T-helper 2 cell treated with Interferon-gamma antibody and Interleukin-4, amounts not matched to agents 5 μg/mL and 100 μg/mL, for 36 hours (primary cell): Measurements from ENCODE around the gene MALRD1.

Experiments
- DNase-seq: peaks from one replicate; pipeline ENCODE4 v3.0.0; 2021; ENCODE audit warnings: low spot score
- H3K27ac Mint-ChIP-seq: one replicate; pipeline ENCODE4 v1.8.0; 2021; ENCODE audit warnings: mild to moderate bottlenecking, mixed read lengths
- H3K27me3 Mint-ChIP-seq: one replicate; pipeline ENCODE4 v1.8.0; 2021; ENCODE audit warnings: low read depth, mixed read lengths
- H3K36me3 Mint-ChIP-seq: one replicate; pipeline ENCODE4 v1.8.0; 2021; ENCODE audit warnings: low read depth, mixed read lengths
- H3K4me1 Mint-ChIP-seq: one replicate; pipeline ENCODE4 v1.8.0; 2021; ENCODE audit warnings: low read depth, mixed read lengths
- H3K4me3 Mint-ChIP-seq: one replicate; pipeline ENCODE4 v1.8.0; 2022; ENCODE audit warnings: mild to moderate bottlenecking, moderate library complexity, mixed read lengths
- H3K9me3 Mint-ChIP-seq: one replicate; pipeline ENCODE4 v1.8.0; 2021; ENCODE audit warnings: mixed read lengths

MALRD1 gene

DNA sequence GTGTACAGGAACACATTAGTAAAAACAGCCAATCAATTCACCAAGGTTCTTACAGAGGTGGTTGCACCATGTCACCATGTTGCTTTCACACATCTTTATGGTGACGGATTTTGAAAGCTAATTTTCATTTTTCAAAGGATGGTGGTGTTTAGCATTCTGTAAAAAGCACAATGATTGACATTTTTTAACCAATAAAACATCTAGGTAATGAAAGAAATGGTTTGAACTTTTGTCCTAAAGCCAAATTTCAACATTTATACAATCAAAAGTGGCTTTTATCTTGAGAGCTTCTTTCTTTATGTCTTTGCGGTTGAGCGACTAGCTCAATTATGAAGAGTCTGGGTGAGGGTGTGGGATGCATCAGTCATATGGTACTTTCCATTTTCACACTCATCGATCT lies 94.4 kb downstream of the MALRD1 start:
- H3K36me3 Mint-ChIP-seq = no peaks in the 10 kb centered on the region
- no peak overlapping the region for H3K4me3 Mint-ChIP-seq
- no peaks in the 10 kb centered on the region for H3K4me1 Mint-ChIP-seq
- peaks cover 35% of the 10 kb centered on the region for H3K9me3 Mint-ChIP-seq
- H3K27ac Mint-ChIP-seq = no peak overlapping the region
- no peaks in the 10 kb centered on the region for H3K27me3 Mint-ChIP-seq
- no peak for DNase-seq

DNA sequence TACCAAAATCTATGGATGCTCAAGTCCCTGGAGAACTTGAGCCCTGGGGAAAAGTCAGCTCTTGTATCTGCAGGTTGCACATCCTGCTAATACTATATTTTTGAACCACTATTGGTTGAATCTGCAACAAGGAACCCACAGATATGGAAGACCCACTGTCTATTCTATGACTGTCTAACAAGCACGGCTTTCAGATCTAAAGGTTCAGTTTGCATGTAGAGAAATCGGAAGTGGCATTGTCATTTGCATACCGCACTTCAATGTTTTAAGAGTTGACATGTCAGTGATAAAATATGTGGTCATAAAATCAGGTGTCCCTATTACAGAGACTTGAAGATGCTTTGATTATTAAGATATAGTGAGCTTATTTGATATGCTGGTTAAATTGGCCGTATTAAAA lies 95.6 kb downstream of the MALRD1 start:
- Mint-ChIP-seq H3K9me3 (peaks cover 47% of the 10 kb centered on the region), H3K27ac (no peak overlapping the region), H3K27me3 (no peaks in the 10 kb centered on the region), H3K4me1 (no peaks in the 10 kb centered on the region), H3K36me3 (no peaks in the 10 kb centered on the region), H3K4me3 (no peak overlapping the region)
- no peak for DNase-seq

DNA sequence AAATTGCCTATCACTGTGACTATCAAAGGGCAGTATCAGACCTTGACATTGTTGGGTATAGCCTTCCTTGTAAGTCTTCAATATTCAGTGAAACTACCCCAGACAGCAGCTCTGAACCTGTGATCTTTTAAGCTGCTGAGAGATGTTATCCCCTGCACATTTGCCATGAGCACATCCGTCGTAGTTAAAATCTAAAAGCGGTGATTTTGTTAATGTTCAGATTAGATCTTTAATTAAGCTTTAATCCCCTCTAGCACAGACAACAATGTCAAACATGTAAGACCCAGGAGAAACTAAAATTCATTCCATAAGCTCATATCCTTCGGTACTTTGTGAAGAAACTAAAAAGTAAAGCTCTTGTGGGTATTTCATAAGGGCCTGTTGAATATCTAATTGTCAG lies 105.8 kb downstream of the MALRD1 start:
- H3K36me3 Mint-ChIP-seq = no peaks in the 10 kb centered on the region
- peaks cover 26% of the 10 kb centered on the region for H3K9me3 Mint-ChIP-seq
- no peaks in the 10 kb centered on the region for H3K27me3 Mint-ChIP-seq
- no peak overlapping the region for H3K4me3 Mint-ChIP-seq
- H3K27ac Mint-ChIP-seq = no peak overlapping the region
- DNase-seq = no peak
- no peaks in the 10 kb centered on the region for H3K4me1 Mint-ChIP-seq

DNA sequence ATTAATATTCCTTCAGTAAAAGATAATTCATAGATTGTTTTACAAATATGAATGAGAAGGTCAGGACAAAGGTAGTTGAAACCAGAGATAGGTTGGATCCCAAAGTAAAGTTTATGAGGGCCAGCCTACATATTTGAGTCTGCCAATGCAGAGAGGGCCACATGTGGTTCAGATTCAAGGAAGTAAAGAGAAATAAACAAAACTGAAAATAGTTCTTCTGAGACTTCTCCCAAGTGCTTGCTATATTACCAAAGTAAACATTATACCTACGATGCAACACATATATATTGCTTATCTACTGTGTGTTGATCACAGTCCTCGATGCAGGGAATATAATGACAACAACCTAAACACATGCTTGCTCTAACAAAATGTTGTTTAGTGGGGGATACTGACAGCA lies 109.8 kb downstream of the MALRD1 start:
- Mint-ChIP-seq H3K4me1 (no peaks in the 10 kb centered on the region), H3K27ac (no peak overlapping the region), H3K27me3 (no peaks in the 10 kb centered on the region), H3K36me3 (no peaks in the 10 kb centered on the region), H3K4me3 (no peak overlapping the region), H3K9me3 (peaks cover 32% of the 10 kb centered on the region)
- DNase-seq = no peak

DNA sequence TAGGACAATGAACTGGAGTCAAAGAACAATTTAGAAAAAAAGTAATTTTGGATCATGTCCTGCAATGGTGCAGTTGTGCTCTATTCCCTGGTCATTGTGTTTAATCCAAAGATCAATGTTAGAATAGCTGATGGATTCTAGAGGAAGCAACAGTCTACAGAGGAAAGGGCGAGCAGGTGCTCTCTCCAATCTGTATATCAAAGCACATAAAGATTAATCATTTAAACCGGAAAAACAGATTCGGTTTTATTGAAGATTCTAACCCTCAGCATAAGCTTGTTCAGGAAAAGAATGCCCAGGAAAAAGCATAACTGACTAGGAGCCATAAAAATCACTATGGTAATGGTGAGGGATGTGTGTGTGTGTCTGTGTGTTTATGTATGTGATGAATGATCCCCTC lies 110.3 kb downstream of the MALRD1 start:
- Mint-ChIP-seq H3K27me3 (no peaks in the 10 kb centered on the region), H3K27ac (no peak overlapping the region), H3K4me1 (no peaks in the 10 kb centered on the region), H3K36me3 (no peaks in the 10 kb centered on the region), H3K4me3 (no peak overlapping the region), H3K9me3 (peaks cover 32% of the 10 kb centered on the region)
- no peak for DNase-seq

DNA sequence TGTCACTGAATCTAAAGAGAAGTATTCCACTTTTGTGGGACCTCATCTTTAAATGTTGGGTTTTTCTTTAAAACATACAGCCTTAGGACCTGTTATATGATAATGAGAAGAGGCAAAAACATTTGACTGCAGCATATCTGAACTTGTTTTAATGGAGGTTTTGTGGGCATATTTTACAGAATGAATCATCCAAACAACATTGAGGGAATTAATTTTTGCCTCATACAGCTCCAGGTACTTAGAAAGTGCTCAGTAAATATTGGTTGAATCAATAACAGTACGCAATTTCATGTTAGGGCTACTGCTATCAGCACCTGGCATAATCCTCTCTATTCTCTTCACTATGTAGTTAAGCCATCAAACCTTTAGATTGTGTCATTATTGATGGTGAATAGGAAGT lies 115.9 kb downstream of the MALRD1 start:
- Mint-ChIP-seq H3K9me3 (peaks cover 18% of the 10 kb centered on the region), H3K27ac (no peak overlapping the region), H3K36me3 (no peaks in the 10 kb centered on the region), H3K4me3 (no peak overlapping the region), H3K27me3 (no peaks in the 10 kb centered on the region), H3K4me1 (no peaks in the 10 kb centered on the region)
- no peak for DNase-seq

DNA sequence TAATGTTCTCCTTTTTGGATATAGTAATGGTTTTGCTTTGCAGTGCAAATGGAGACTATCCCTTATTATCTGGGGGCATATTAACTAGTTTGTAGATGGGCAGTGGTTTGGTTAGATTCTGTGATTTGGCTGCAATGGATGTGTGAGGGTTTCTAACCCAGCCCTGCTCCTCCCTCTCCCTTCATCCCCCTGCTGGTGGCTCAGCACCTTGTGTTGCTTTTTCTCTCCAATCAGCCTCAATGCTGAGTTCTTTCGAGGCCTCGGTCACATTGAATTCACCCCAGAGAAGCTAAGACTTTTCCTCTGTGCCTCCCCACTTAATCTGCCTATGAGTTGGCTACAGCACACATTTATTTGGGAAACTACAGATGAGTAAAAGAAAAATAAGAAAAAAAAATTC lies 120.0 kb downstream of the MALRD1 start:
- Mint-ChIP-seq H3K4me3 (no peak overlapping the region), H3K4me1 (no peaks in the 10 kb centered on the region), H3K27ac (no peak overlapping the region), H3K36me3 (no peaks in the 10 kb centered on the region), H3K27me3 (no peaks in the 10 kb centered on the region), H3K9me3 (peaks cover 13% of the 10 kb centered on the region)
- DNase-seq = no peak

DNA sequence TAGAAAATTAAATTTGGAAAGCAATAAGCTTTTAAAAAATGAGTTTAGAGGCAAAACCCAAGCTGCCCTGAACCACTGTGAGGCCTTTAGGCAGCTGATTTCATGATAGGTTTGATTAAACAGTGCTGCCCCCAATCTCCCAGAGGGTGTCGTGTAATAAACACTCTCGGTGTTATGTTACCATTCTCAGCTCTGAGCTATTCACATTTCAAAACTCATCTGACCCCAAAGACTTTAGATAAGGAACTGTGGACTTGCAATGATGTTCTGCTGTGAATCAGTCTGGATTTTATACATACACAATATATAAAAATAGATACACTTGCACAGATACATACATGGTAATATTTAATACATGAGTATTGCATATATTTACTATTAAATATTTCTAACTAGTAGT lies 120.4 kb downstream of the MALRD1 start:
- H3K9me3 Mint-ChIP-seq = peaks cover 13% of the 10 kb centered on the region
- H3K27me3 Mint-ChIP-seq = no peaks in the 10 kb centered on the region
- no peak overlapping the region for H3K4me3 Mint-ChIP-seq
- H3K36me3 Mint-ChIP-seq = no peaks in the 10 kb centered on the region
- DNase-seq = no peak
- no peak overlapping the region for H3K27ac Mint-ChIP-seq
- no peaks in the 10 kb centered on the region for H3K4me1 Mint-ChIP-seq

DNA sequence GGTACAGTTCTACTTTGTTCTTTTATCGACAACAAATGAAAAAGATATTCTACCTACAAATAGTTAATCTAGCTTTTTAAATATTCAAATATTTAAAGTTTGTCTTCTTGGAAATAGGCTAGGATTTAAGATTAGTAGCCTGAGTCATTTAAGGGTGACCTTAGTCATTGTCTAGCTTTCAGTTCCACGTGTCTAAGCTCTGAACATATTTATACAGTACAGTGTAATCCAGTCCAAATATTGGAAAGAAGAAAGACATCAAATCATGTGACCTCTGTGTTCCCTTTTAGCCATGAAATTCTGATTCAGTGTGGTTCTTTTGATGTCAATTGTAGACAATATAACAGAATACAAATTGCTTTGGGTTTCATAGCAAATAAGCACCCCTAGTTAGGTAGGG lies 121.1 kb downstream of the MALRD1 start:
- H3K4me3 Mint-ChIP-seq = no peak overlapping the region
- no peaks in the 10 kb centered on the region for H3K36me3 Mint-ChIP-seq
- H3K27ac Mint-ChIP-seq = no peak overlapping the region
- no peak for DNase-seq
- H3K4me1 Mint-ChIP-seq = no peaks in the 10 kb centered on the region
- H3K27me3 Mint-ChIP-seq = no peaks in the 10 kb centered on the region
- H3K9me3 Mint-ChIP-seq = peaks cover 13% of the 10 kb centered on the region

DNA sequence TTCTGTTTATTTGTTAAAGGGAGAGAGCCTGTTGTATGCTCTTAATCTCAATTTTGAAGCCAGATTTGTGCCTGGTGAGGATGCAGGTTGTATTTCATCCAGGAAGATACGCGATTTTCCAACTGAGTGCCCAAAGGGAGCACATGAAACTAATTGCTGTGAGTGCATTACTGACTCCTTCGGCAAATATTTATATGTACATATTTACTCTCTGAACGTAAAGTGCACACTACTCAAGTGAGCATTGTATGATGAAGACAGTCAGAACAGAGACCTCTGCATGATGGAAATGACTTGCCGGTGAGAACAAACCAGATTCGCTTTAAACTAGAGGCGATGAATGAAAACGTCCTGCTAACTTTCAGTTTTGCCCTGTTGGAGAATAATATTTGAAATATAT lies 130.1 kb downstream of the MALRD1 start:
- H3K36me3 Mint-ChIP-seq = no peaks in the 10 kb centered on the region
- H3K9me3 Mint-ChIP-seq = peaks cover 14% of the 10 kb centered on the region
- no peaks in the 10 kb centered on the region for H3K4me1 Mint-ChIP-seq
- no peak for DNase-seq
- H3K27ac Mint-ChIP-seq = no peak overlapping the region
- no peaks in the 10 kb centered on the region for H3K27me3 Mint-ChIP-seq
- no peak overlapping the region for H3K4me3 Mint-ChIP-seq

DNA sequence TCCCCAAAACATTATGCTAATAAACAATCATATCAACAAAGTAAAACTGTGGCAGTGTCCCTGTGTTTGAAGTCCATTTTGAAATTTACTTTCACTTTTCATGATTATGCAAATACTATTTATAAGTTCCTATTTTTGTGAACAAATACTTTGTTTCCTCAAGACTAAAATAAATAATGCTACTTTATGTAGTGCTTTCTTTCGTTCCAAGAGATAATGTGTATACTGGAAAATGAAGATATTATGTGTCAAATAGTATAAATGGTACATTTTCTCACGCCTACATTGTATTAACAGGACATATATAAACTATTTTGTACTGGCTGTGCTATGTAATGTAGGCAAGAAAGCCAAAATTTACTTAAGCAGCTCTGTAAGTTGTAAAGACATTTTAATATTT lies 136.3 kb downstream of the MALRD1 start:
- H3K4me3 Mint-ChIP-seq = no peak overlapping the region
- H3K27me3 Mint-ChIP-seq = no peaks in the 10 kb centered on the region
- no peaks in the 10 kb centered on the region for H3K36me3 Mint-ChIP-seq
- DNase-seq = no peak
- H3K27ac Mint-ChIP-seq = no peak overlapping the region
- peaks cover 36% of the 10 kb centered on the region for H3K9me3 Mint-ChIP-seq
- H3K4me1 Mint-ChIP-seq = no peaks in the 10 kb centered on the region

DNA sequence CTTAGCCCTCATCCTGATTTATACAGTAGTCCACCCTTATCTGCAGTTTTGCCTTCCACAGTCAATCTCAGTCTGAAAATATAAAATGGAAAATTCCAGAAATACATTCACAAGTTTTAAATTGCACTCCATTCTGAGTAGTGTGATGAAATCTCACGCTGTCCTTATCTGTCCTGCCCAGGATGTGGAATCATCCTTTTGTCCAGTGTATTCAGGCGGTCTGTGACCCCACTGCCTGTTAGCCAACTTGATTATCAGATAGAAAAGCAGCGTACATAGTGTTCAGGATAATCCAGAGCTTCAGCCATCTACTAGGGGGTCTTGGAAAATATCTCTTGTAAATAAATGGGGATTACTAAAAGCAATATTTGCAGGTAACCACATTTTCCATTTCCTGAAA lies 146.3 kb downstream of the MALRD1 start:
- peaks cover 3% of the 10 kb centered on the region for H3K9me3 Mint-ChIP-seq
- no peaks in the 10 kb centered on the region for H3K27me3 Mint-ChIP-seq
- H3K27ac Mint-ChIP-seq = no peak overlapping the region
- H3K4me1 Mint-ChIP-seq = no peaks in the 10 kb centered on the region
- H3K36me3 Mint-ChIP-seq = no peaks in the 10 kb centered on the region
- no peak for DNase-seq
- H3K4me3 Mint-ChIP-seq = no peak overlapping the region

DNA sequence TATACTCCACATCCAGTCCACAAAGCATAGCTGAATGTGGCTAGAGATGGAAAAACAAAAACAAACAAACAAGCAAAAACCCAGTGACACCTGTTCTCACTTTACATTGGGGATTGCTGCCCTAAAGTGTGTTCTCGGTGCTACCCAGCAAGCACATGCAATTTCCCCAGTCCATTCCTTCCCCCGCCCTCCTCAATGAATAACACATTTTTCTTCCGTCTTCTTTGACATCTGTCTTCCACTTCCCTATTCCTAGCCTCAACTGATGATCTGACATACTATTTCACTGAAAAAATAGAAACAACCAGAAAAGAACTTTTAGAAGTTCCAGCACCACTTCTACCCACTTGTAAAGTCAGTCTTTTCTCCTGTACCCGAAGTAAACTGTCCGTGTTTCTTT lies 147.1 kb downstream of the MALRD1 start:
- Mint-ChIP-seq H3K36me3 (no peaks in the 10 kb centered on the region), H3K27me3 (no peaks in the 10 kb centered on the region), H3K9me3 (peaks cover 3% of the 10 kb centered on the region), H3K27ac (no peak overlapping the region), H3K4me1 (no peaks in the 10 kb centered on the region), H3K4me3 (no peak overlapping the region)
- DNase-seq = no peak

DNA sequence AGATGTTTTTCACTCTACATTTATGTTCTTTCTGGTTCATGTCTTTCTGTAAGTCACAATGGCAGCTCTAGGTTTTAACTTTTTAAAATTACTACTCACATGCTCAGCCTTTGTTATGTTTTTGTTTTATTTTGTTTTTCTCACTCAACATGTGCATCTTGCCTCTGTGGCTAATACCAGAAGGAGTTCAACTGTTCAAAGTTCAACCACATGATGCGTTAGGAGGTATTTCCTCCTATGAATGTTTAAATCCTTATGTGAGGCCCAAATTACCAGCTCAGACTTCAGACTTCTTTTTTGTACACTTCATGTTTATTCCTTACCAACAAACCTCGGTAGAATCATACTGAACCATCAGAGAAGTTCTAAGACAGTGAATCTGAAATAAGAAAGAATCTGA lies 151.6 kb downstream of the MALRD1 start:
- Mint-ChIP-seq H3K4me3 (no peak overlapping the region), H3K9me3 (peaks cover 16% of the 10 kb centered on the region), H3K36me3 (no peaks in the 10 kb centered on the region), H3K4me1 (no peaks in the 10 kb centered on the region), H3K27ac (no peak overlapping the region), H3K27me3 (no peaks in the 10 kb centered on the region)
- DNase-seq = no peak

DNA sequence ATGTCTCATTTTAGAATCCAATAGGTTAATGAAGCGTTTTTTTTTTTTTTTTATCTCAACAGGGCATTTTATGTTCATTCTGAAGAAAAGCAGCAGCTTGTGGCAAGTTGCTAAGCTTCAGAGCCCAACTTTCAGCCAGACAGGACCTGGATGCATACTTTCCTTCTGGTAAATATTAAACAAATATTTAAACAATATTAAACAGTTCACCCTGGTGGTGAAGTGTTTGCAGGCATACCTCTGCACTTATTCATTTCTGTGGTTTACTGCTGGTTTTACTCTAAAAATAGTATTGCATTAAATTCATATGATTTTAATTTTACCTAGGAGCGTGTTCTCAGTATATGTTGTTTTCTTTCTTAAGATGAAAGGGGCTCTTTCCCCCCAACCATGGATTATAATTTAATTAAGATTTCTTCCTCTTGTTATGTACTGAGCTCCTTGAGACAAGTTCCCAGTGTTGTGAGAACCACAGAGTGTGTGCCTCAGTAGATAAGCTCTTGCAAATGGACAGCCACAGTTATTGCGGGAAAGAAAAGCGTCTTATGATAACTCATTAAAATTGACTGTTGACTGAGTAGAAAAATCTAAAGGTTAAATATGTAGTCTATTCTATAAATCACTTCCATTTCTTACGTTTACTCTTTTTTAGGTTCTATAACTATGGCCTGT lies 155.8 kb downstream of the MALRD1 start:
- peaks cover 29% of the 10 kb centered on the region for H3K9me3 Mint-ChIP-seq

More for the DNA sequence above, 155.8 kb downstream of the MALRD1 start:
- Mint-ChIP-seq H3K36me3 (no peaks in the 10 kb centered on the region), H3K27ac (no peak overlapping the region), H3K4me3 (no peak overlapping the region), H3K4me1 (no peaks in the 10 kb centered on the region), H3K27me3 (no peaks in the 10 kb centered on the region)
- DNase-seq = no peak
